NCI-H69 (cell line): ENCODE results near the gene MLPH.

Experiments used
- DNase-seq: peaks from one replicate; lab custom pipeline; 2025; lab: John Stamatoyannopoulos, UW

The MLPH gene, protein sequence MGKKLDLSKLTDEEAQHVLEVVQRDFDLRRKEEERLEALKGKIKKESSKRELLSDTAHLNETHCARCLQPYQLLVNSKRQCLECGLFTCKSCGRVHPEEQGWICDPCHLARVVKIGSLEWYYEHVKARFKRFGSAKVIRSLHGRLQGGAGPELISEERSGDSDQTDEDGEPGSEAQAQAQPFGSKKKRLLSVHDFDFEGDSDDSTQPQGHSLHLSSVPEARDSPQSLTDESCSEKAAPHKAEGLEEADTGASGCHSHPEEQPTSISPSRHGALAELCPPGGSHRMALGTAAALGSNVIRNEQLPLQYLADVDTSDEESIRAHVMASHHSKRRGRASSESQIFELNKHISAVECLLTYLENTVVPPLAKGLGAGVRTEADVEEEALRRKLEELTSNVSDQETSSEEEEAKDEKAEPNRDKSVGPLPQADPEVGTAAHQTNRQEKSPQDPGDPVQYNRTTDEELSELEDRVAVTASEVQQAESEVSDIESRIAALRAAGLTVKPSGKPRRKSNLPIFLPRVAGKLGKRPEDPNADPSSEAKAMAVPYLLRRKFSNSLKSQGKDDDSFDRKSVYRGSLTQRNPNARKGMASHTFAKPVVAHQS

DNA sequence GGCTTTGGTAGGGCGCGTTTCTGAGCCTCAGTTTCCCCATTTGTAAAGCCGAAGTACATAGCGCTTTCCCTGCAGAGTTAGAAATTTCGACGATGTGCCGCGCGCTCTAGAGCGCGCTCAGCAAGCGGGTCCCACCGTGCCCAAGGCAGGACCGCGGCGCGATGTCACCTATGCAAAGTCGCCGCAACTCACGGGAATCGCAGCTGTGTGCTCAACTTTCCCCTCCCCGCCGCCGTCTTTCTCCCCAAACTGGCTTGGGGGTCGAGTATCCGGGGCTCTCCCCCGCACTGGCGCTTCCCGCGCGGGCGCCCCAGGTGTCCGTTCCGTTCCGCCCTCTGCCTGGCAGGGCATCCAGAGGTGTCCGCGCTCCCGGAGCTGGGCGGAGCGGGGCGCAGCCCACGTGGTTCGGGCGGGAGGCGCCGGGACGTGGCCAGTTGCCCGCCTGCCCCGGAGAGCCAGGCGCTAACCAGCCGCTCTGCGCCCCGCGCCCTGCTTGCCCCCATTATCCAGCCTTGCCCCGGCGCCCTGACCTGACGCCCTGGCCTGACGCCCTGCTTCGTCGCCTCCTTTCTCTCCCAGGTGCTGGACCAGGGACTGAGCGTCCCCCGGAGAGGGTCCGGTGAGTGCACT lies at the start of gene MLPH:
Gene MLPH, plus strand, starts transcription at position 433 of the 630 bp plus-strand sequence. CDS start 6,176 bp downstream, outside the sequence.
- peak; percentile 77 for DNase-seq

DNA sequence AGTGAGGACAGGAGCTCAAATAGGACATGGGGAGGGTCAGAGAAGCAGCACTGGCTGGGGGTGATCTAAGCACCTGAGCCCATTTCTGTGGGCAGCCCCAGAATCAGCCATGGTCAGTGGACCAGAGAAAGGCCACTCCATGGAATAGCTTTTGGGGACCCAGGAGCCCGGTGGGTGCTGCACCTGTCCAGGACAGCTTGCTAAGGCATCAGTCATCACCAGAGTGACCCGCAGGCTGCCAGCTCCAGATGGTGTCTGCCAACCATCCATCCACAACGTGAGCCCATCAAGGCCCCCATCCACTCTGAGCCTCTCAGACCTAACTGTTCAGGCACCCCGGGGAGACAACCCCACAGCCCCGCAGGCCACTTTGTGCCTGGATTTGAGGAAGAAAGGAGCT lies 49.5 kb upstream of the MLPH start:
- peak; percentile 33 for DNase-seq

DNA sequence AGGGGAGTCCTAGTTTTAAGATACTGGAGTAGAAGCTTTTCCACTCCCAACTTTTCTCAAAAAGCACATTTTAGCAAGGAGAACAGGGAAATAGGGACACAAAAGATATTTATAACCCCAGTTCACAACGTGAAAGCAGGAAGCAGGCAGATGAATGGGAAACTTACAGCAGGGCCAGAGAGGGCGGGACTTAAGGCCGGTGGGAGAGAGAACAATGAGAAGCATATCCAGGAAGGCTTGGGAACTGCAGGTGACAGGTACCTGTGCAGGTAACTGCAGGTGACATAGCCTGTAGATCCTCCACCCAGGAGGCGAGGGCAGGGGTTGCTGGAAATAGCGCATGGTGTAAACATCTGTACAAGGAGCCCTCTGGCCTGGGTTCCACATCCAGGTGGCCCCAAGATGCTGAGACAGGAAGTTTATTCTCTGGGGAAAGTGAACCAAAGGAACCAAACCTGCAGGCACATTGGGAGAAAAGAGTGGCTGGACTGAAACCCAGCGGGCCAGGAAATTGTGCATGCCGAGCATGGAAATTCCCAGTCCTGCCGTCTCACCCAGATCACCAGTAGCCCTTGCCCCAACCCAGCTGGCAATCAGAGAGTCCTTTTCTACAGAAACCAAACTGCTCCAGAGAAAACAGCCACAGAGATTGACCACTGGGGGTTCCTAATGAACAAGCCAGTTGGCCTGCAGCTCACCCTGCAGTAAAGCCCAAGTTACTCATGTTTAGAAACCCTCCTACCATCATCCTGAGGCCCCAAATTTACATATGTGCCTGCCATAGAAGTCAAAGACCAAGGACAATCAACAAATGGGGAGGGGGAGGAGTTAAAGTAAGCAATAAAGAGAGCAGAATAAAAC lies 48.7 kb upstream of the MLPH start:
- peak; percentile 84 for DNase-seq

DNA sequence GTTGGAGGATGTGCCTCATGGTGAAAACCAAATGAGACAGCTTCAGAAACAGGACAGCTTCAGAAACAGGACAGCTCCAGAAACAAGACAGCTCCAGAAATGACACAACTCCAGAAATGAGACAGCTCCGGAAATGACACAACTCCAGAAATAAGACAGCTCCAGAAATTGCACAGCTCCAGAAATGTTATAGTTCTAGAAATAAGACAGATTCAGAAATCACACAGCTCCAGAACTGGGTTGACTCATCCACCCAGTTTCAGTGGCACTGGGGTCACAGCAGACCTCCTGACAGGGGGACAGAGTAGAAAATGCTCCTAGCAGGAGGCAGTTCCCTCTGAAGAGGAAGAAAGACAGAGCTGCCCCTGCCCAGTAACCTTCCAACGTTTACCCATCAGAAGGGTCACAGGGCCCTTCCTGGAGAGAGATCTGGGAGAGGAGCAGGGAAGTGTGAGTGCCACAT lies 46.2 kb upstream of the MLPH start:
- DNase-seq, result no peak

DNA sequence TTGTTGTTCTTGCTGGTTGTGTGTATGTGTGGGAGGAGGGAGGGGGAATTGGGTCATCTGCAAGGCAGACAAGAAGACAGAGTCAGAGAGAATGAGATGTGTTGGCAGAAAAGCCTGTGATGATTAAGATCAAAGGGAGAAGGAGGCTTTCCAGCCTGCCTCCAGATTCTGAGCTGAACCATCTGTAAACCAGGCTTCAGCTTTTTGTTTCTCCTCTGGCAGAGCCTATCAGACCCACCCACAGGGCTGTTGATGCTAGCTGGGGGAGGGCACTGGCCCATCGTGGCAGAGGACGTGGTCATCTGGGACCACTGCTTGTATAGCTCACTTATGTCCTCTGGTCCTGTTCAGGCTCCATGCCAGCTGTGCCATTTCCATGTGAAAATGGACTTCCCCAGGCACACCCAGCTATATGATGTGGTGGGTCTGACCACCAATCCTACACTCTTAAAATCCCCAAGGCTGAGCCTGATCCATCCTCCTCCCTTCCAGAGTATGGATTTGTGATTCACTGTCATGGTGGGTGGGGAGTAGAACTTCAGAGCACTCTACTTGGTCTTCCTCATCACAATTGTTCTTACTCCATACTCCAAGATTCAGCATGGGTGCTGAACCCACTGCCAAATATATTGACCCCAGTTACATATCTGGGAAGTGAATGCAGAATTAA lies 45.3 kb upstream of the MLPH start:
- no peak for DNase-seq

DNA sequence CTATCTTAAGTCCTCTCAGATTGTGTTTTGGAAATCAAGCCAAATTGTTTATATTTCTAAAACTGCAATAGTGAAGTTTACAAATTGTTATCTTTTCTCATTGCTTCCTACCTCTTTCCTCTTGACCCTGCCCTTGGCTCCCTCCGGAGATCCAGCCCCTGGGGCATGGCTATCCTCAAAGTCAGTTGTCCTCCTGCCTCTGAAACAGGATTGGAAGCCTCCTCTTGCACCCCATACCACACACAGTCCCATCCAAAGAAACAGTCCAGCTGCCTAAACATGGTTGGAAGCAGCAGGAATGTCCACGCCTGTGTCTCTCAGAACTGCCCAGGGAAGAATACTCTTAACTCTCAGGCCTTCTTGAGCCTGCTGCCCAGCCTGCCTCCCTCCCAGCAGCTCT lies 43.0 kb upstream of the MLPH start:
- DNase-seq, result no peak

DNA sequence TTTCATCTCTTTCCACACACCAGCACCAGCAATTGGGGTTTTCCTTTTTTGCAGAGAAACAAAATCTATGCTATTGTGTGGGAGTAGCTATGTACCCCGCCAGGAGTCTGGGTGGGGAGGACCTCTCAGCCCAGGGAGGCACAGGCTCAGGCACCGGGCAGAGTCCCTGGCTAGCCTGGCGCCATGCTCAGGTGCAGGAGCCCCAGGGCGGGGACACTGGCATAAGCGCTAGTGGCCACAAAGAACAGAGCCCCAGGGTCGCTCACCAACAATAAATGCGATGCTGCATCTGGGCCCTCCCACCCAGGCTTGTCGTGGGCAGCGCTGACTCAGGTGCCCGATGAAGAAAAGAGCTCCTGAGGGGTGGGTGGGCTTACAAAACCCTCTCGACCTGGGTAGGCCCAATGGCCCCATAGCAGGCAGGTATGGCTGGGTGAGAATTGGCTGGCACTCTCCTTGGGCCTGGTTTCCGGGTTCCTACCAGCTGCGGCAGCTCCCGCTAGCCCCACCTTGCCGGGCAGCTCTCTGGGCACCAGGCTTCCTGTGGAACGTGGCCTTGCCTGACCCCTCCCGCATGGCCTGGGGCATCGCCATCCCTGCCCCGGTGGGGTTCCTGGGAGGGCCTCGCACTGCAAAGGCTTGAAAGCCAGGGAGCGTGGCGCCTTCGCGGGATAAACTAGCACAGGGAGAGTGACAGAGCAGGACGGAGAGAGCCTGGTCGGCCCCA lies 41.3 kb upstream of the MLPH start:
- no peak for DNase-seq

DNA sequence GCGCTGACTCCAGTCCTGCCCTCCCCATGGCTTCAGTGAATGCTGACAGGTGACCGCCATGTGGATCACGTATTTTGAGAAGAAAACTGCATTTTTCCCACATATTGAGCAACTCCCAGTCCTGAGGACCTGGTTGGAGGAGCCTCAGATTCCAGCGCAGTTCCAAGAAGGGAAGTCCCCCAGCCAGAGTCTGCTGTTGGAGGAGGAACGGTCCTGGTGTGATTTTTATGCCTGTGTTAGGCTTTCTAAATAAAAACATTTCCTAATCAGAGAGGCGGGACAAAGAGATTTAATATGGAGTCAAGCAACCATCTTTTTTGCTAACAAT lies 40.7 kb upstream of the MLPH start:
- no peak for DNase-seq

DNA sequence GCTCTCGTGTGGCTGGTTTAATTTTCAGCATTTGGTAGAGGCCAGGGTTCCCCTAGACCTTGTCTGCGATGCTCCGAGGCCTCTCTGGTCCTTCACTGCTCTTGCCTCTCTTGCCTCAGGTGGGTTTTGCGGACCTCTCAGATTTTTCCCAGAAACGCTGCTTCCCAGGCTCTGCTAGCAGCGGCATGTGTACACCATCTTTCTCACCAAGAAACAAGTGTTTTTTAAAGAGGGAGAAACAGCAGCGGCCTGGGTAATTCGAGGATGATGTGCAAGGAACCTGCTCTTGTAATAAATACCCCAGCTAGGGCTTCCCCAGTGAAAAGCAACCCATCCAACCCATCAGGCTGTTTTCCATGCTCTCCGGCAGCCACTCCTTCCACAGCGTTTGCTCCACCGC lies 39.6 kb upstream of the MLPH start:
- no peak for DNase-seq

DNA sequence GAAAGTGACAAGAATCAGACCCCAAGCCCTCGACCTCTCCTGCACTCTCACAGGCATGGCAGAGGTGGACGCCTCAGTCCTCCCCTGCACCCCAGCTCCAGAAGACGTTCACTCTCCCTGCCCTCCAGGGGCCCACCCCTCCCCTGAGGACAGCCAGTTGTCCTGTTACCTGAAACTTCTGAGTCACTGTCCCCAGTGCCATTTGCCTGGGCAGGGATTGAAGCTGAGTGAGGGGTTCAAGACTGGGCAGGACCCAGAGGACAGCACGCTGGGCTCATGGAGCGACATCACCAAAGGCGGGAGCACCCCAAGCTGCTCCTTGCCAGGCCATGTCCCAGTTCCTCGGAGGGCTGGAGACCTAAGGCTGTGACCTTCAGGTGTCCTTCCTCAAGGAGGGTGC lies 38.9 kb upstream of the MLPH start:
- no peak for DNase-seq

DNA sequence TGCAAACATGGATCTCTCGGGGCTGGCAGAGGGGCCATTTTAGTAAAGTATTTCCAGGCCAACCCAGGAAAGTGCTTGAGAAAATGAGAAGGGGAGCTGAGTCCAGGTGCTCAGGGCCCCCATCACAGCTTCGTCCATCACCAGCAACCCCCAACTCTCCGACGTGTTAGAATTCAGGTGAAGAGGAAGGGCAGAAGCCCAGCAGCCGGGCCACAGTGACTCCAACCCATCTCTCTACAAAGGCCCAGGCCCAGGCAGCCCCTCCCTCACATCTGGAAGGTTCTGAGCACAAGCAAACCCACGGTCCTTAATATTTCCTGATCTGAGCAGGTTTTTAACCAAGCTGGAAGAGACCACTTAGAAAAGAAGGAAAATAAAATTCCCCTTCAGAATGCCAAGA lies 38.4 kb upstream of the MLPH start:
- no peak for DNase-seq

DNA sequence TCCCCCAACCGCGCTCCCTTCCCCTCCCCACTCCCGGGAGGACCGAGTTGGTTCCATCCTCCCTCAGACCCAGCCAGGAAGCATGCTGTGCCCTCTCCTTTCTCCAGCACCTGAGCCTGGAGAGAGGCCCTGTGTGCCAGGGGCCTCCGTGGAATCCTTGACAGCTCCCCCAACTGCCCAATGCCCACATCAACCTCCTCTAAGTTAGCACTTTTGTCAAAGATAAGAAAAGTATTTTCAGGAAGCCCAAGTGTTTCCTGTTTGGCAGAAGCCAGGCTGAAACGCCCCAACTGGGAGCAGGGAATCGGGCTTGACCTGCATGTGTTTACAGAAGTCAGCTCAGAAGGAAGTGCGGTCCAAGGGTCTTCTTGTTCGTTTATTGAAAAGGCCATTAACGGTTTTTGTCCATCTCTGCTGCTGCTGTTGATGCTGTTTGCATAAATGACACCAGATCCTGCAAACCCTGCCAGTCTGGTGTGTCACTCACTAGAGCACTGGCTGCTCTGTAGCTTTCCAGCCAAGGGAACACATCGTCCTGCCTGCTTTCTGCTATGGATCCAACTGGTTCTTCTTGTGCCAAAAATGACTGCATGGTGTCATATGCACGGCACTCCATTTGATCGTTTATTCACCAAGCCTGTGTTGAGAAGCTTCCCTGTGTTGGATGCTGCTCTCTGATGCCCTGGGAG lies 37.7 kb upstream of the MLPH start:
- DNase-seq, result no peak

DNA sequence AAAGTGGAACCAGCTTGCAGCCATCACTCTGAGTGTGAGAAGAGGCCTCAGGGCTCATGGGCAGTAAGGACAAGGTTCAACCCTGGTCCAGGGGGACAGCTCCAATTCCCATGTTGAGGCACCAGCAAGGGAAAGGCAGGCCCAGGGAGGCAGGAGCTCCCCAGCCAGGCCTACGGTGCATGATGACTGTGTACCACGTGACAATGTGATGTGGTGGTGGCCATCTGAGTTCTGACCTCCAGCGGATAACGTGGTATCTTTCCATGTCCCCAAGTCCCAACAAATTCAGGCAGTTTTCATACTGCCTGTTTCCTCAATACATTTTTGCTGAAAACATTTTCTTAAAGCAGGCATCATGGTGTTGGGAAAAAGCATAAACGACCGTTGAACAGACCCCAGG lies 36.9 kb upstream of the MLPH start:
- no peak for DNase-seq

DNA sequence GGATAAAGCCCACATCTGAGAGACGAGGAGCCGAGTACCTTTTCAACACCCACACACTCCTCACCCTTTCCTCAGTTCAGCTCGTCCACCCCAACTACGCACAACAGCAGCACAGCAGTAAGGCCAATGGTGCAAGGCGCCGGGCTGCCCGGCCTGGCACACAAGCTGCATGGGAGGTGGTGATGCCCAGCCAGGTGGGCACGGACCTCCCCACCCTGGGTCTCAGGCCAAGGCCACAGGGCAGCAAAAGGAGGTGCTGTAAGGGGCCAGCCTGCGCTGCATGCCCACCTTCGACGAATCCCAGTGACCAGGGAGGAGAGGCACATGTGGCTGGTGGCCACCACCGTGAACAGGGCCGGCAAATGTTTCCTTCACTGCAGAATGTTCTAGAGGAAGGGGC lies 36.5 kb upstream of the MLPH start:
- DNase-seq, result no peak

DNA sequence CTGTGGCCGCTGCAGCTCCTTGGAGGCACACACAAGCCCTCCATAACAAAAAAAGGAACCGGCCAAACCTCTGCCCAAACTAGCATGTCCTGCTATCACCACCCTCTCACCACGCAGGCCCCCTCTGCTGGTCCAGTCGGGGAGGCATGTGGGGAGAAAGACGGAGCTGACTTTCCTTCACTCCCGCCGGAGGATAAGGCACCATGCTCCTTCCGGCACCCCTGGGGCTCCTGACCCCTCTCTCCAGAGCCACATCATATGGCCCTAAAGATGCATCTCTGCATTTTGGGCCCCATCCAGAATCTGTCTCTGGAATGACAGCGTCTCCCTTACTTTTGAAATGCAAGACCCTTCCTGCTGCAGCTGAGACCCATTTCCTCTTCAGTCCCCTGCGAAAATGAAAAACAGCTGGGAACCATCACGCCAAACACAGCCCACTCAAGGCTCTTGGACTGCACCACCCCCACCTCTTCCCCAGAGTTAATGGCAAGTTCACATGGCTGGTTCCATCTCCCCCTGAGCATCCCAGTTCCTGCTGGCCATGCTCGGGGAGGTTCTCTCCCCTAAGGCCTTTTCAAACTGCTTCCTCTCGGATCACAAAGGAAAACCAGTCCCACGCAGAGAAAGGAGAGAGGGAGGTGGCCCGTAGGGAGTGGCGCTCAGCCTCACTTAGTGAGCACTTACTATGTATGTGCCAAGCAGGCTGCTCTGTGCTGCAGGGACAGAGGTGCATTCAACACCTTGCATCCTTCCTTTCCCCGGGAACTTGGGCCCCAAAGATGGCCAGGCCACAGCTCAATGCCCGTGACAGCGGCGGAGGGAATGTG lies 35.2 kb upstream of the MLPH start:
- DNase-seq, result no peak

DNA sequence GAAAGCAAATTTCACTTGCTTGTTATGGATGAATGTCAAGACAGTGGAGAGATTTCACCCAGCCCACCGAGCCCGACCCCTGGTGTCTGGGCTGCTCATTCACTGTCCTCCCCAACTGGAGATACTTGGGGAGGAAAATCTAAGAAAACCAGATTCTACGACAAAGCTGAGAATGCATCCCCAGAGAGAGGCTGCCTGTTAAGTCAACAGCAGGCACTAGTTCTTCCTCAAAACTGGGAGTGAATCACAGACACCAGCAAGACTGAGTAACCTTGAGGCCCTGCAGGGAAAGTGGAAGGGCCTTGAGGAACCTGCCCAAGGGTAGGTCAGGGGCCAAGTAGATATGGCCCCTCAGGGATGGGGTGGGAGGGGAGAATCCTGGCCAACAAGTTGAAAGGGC lies 34.2 kb upstream of the MLPH start:
- no peak for DNase-seq

DNA sequence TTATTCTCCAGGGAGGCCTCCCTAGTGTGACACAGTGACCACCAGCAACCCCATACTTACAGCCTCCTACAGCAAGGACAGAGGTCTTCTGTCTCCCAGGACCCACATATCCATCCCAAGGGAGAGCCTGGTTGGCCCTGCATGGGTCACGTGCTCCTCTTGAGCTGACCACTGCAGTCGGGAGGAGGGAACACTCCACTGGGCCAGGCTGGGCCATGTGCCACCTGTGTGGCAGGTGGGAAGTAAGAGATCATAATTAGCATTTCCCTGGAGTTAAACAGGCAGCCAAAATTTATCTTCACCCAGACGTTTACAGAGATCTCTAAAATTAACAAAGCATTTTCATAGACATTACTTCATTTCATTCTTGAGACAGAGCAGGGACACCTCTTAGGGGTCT lies 33.4 kb upstream of the MLPH start:
- DNase-seq, result peak; percentile 31

DNA sequence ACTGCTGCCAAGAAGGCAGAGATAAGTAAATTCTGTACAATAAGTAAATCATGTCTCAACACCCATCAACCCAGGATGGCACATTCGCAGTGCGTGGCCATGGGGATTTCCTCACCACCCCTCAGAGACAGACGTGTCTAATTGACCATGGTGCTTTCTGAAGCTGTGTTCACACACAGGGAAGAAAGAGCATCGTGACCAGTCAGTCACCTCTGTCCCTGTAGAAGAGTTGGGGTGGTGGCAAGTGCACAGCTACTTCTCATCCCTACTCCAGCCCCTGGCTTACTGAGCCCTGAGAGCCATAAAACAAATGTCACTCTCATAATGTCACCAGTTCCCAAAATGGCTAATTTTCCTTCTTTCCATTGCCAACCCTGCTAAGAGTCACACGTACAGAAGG lies 31.3 kb upstream of the MLPH start:
- no peak for DNase-seq

DNA sequence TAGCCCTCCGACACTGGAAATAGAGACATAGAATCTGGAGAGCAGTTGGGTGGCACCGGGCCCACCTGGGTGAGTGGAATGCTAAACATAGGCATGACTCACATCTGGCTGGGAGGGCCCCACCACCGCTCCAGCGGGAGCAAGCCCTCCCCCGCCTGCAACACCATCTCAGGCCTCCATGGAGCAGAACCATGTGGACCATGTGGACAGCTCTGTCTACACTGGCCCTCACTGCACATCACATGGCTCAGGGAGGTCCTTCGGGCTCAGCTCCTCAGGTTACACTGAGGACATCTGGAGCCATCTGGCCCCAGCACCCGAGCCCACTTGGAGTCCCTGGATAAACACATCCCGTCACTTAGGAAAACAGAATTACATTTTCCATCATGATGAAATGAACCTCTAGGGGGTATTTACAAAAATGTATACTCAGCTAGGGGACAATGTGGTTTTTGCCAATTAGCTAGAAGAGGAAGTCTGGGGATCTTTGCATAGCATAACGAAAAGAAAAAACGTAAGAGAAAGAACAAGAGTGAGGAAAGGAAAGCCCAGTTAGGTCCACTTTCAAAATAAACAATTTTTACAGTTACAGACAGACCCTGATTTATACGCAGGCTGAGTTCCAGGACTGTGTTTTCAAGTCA lies 30.7 kb upstream of the MLPH start:
- DNase-seq, result peak; percentile 82
